ENCODE results near the gene PRKG1.

Gene PRKG1

GRCh38 chr10:51638211-51638610 is 563.9 kb downstream of the PRKG1 start:
- H4K91ac ChIP-seq (ENCODE audit: low read depth, low read length, poor library complexity) = no peak overlapping the region
- no peak overlapping the region for H2BK5ac ChIP-seq (ENCODE audit: low read length)
- no peak overlapping the region for H3K23ac ChIP-seq (ENCODE audit: low read depth, low read length, poor library complexity)
- DNase-seq (ENCODE audit: low spot score) = no peak
- H3K27me3 ChIP-seq (ENCODE audit: control insufficient read depth in 3 of 3, insufficient read depth in 3 of 3, low read depth in 1 of 3, low read length in 3 of 3) = no peaks in the 10 kb centered on the region
- no peak overlapping the region for H3K4me3 ChIP-seq (ENCODE audit: low read length in 2 of 2)
- H3K9ac ChIP-seq (ENCODE audit: low read depth, low read length, poor library complexity) = no peak overlapping the region
- H3K4me1 ChIP-seq (ENCODE audit: control insufficient read depth in 2 of 2, insufficient read depth in 1 of 2, low read depth in 1 of 2, low read length in 2 of 2) = no peaks in the 10 kb centered on the region
- no peak overlapping the region for H2BK120ac ChIP-seq (ENCODE audit: low read depth, low read length)
- H3K4me2 ChIP-seq (ENCODE audit: insufficient read depth, low read length, poor library complexity, severe bottlenecking) = no peak overlapping the region
- H3K14ac ChIP-seq (ENCODE audit: low read length) = no peak overlapping the region
- H3K79me1 ChIP-seq (ENCODE audit: low read depth, low read length) = no peaks in the 10 kb centered on the region
- H2BK12ac ChIP-seq (ENCODE audit: low read length) = no peak overlapping the region
- no peaks in the 10 kb centered on the region for H3K9me3 ChIP-seq (replicated peaks in 1 of 2; ENCODE audit: control insufficient read depth in 2 of 2, insufficient read depth in 1 of 2, low read depth in 1 of 2, low read length in 2 of 2)
- H3K36me3 ChIP-seq (replicated peaks in 1 of 2; ENCODE audit: control insufficient read depth in 2 of 2, insufficient read depth in 2 of 2, low read length in 2 of 2) = no peaks in the 10 kb centered on the region
- no CpG with 5 or more reads among the region's 4 CpGs for WGBS, 2 donors (ENCODE audit: extremely low coverage in 2 of 2, insufficient read length in 2 of 2, insufficient replicate concordance in 1 of 2)
- no peak overlapping the region for H2AK5ac ChIP-seq (ENCODE audit: low read depth, low read length)
- H2BK15ac ChIP-seq (ENCODE audit: low read length) = no peak overlapping the region
- H2AFZ ChIP-seq (ENCODE audit: low read length) = no peak overlapping the region
- H3K18ac ChIP-seq (ENCODE audit: low read length) = no peak overlapping the region
- no peak overlapping the region for H3K27ac ChIP-seq (replicated peaks; ENCODE audit: low read length)
- no peak overlapping the region for H3K4ac ChIP-seq (ENCODE audit: low read length)
- H4K8ac ChIP-seq (ENCODE audit: low read depth, low read length) = no peak overlapping the region

- Histone ChIP-seq H3K14ac (ENCODE audit: low read length) (no peak overlapping the region), H4K91ac (ENCODE audit: low read depth, low read length, poor library complexity) (no peak overlapping the region), H2BK12ac (ENCODE audit: low read length) (no peak overlapping the region), H3K4me3 (ENCODE audit: low read length in 2 of 2) (no peak overlapping the region), H2AFZ (ENCODE audit: low read length) (no peak overlapping the region), H3K27ac (replicated peaks; ENCODE audit: low read length) (no peak overlapping the region), H3K18ac (ENCODE audit: low read length) (no peak overlapping the region), H3K79me1 (ENCODE audit: low read depth, low read length) (no peaks in the 10 kb centered on the region), H3K9ac (ENCODE audit: low read depth, low read length, poor library complexity) (no peak overlapping the region), H4K8ac (ENCODE audit: low read depth, low read length) (no peak overlapping the region), H2BK120ac (ENCODE audit: low read depth, low read length) (no peak overlapping the region), H3K4me2 (ENCODE audit: insufficient read depth, low read length, poor library complexity, severe bottlenecking) (no peak overlapping the region), H3K27me3 (ENCODE audit: control insufficient read depth in 3 of 3, insufficient read depth in 3 of 3, low read depth in 1 of 3, low read length in 3 of 3) (no peaks in the 10 kb centered on the region), H3K4ac (ENCODE audit: low read length) (no peak overlapping the region), H2BK5ac (ENCODE audit: low read length) (no peak overlapping the region), H3K4me1 (ENCODE audit: control insufficient read depth in 2 of 2, insufficient read depth in 1 of 2, low read depth in 1 of 2, low read length in 2 of 2) (no peaks in the 10 kb centered on the region), H3K36me3 (replicated peaks in 1 of 2; ENCODE audit: control insufficient read depth in 2 of 2, insufficient read depth in 2 of 2, low read length in 2 of 2) (no peaks in the 10 kb centered on the region), H2AK5ac (ENCODE audit: low read depth, low read length) (no peak overlapping the region), H2BK15ac (ENCODE audit: low read length) (no peak overlapping the region), H3K9me3 (replicated peaks in 1 of 2; ENCODE audit: control insufficient read depth in 2 of 2, insufficient read depth in 1 of 2, low read depth in 1 of 2, low read length in 2 of 2) (no peaks in the 10 kb centered on the region), H3K23ac (ENCODE audit: low read depth, low read length, poor library complexity) (no peak overlapping the region)
- DNase-seq (ENCODE audit: low spot score) = no peak
- WGBS, 2 donors (ENCODE audit: extremely low coverage in 2 of 2, insufficient read length in 2 of 2, insufficient replicate concordance in 1 of 2) = no CpG with 5 or more reads among the region's 1 CpG
These were observed 564.5 kb downstream of the PRKG1 start for GRCh38 chr10:51638737-51639136.

GRCh38 chr10:51640120-51640819 is 566.0 kb downstream of the PRKG1 start:
- H3K9ac ChIP-seq (ENCODE audit: low read depth, low read length, poor library complexity) = no peak overlapping the region
- H3K4ac ChIP-seq (ENCODE audit: low read length) = no peak overlapping the region
- no peak overlapping the region for H3K4me3 ChIP-seq (ENCODE audit: low read length in 2 of 2)
- no peak overlapping the region for H3K27ac ChIP-seq (replicated peaks; ENCODE audit: low read length)
- H3K9me3 ChIP-seq (replicated peaks in 1 of 2; ENCODE audit: control insufficient read depth in 2 of 2, insufficient read depth in 1 of 2, low read depth in 1 of 2, low read length in 2 of 2) = no peaks in the 10 kb centered on the region
- no peak for DNase-seq (ENCODE audit: low spot score)
- no CpG with 5 or more reads among the region's 3 CpGs for WGBS, 2 donors (ENCODE audit: extremely low coverage in 2 of 2, insufficient read length in 2 of 2, insufficient replicate concordance in 1 of 2)
- H3K18ac ChIP-seq (ENCODE audit: low read length) = no peak overlapping the region
- no peaks in the 10 kb centered on the region for H3K79me1 ChIP-seq (ENCODE audit: low read depth, low read length)
- H4K8ac ChIP-seq (ENCODE audit: low read depth, low read length) = no peak overlapping the region
- no peak overlapping the region for H2BK15ac ChIP-seq (ENCODE audit: low read length)
- H3K4me1 ChIP-seq (ENCODE audit: control insufficient read depth in 2 of 2, insufficient read depth in 1 of 2, low read depth in 1 of 2, low read length in 2 of 2) = no peaks in the 10 kb centered on the region
- H3K14ac ChIP-seq (ENCODE audit: low read length) = no peak overlapping the region
- no peak overlapping the region for H2BK5ac ChIP-seq (ENCODE audit: low read length)
- no peak overlapping the region for H2AK5ac ChIP-seq (ENCODE audit: low read depth, low read length)
- no peak overlapping the region for H2AFZ ChIP-seq (ENCODE audit: low read length)
- no peak overlapping the region for H3K23ac ChIP-seq (ENCODE audit: low read depth, low read length, poor library complexity)
- H4K91ac ChIP-seq (ENCODE audit: low read depth, low read length, poor library complexity) = no peak overlapping the region
- no peaks in the 10 kb centered on the region for H3K27me3 ChIP-seq (ENCODE audit: control insufficient read depth in 3 of 3, insufficient read depth in 3 of 3, low read depth in 1 of 3, low read length in 3 of 3)
- no peak overlapping the region for H2BK12ac ChIP-seq (ENCODE audit: low read length)
- H3K4me2 ChIP-seq (ENCODE audit: insufficient read depth, low read length, poor library complexity, severe bottlenecking) = no peak overlapping the region
- H2BK120ac ChIP-seq (ENCODE audit: low read depth, low read length) = no peak overlapping the region
- no peaks in the 10 kb centered on the region for H3K36me3 ChIP-seq (replicated peaks in 1 of 2; ENCODE audit: control insufficient read depth in 2 of 2, insufficient read depth in 2 of 2, low read length in 2 of 2)

GRCh38 chr10:51642581-51642980 is 568.3 kb downstream of the PRKG1 start:
- Histone ChIP-seq H3K27me3 (ENCODE audit: control insufficient read depth in 3 of 3, insufficient read depth in 3 of 3, low read depth in 1 of 3, low read length in 3 of 3) (no peaks in the 10 kb centered on the region), H3K23ac (ENCODE audit: low read depth, low read length, poor library complexity) (no peak overlapping the region), H3K9ac (ENCODE audit: low read depth, low read length, poor library complexity) (no peak overlapping the region), H2AFZ (ENCODE audit: low read length) (no peak overlapping the region), H2BK5ac (ENCODE audit: low read length) (no peak overlapping the region), H4K91ac (ENCODE audit: low read depth, low read length, poor library complexity) (no peak overlapping the region), H3K4me1 (ENCODE audit: control insufficient read depth in 2 of 2, insufficient read depth in 1 of 2, low read depth in 1 of 2, low read length in 2 of 2) (no peaks in the 10 kb centered on the region), H3K27ac (replicated peaks; ENCODE audit: low read length) (no peak overlapping the region), H3K36me3 (replicated peaks in 1 of 2; ENCODE audit: control insufficient read depth in 2 of 2, insufficient read depth in 2 of 2, low read length in 2 of 2) (no peaks in the 10 kb centered on the region), H3K4ac (ENCODE audit: low read length) (no peak overlapping the region), H2AK5ac (ENCODE audit: low read depth, low read length) (no peak overlapping the region), H3K79me1 (ENCODE audit: low read depth, low read length) (no peaks in the 10 kb centered on the region), H3K18ac (ENCODE audit: low read length) (no peak overlapping the region), H3K4me3 (ENCODE audit: low read length in 2 of 2) (no peak overlapping the region), H3K14ac (ENCODE audit: low read length) (no peak overlapping the region), H4K8ac (ENCODE audit: low read depth, low read length) (no peak overlapping the region), H3K9me3 (replicated peaks in 1 of 2; ENCODE audit: control insufficient read depth in 2 of 2, insufficient read depth in 1 of 2, low read depth in 1 of 2, low read length in 2 of 2) (no peaks in the 10 kb centered on the region), H2BK12ac (ENCODE audit: low read length) (no peak overlapping the region), H2BK120ac (ENCODE audit: low read depth, low read length) (no peak overlapping the region), H3K4me2 (ENCODE audit: insufficient read depth, low read length, poor library complexity, severe bottlenecking) (no peak overlapping the region), H2BK15ac (ENCODE audit: low read length) (no peak overlapping the region)
- WGBS, 2 donors (ENCODE audit: extremely low coverage in 2 of 2, insufficient read length in 2 of 2, insufficient replicate concordance in 1 of 2) = 100% methylated on average over 1 of the region's 4 CpGs; no CpG with 5 or more reads in 1 of the 2 donors
- no peak for DNase-seq (ENCODE audit: low spot score)
